Measurements from ENCODE around the gene KAZALD1. TPM values are rescaled to one million over a fixed set of nuclear protein-coding genes. Genes with fewer than 3 reads are reported as not detected.

The KAZALD1 gene
- polyA plus RNA-seq, 1 experiment, result 10.8 TPM

DNA sequence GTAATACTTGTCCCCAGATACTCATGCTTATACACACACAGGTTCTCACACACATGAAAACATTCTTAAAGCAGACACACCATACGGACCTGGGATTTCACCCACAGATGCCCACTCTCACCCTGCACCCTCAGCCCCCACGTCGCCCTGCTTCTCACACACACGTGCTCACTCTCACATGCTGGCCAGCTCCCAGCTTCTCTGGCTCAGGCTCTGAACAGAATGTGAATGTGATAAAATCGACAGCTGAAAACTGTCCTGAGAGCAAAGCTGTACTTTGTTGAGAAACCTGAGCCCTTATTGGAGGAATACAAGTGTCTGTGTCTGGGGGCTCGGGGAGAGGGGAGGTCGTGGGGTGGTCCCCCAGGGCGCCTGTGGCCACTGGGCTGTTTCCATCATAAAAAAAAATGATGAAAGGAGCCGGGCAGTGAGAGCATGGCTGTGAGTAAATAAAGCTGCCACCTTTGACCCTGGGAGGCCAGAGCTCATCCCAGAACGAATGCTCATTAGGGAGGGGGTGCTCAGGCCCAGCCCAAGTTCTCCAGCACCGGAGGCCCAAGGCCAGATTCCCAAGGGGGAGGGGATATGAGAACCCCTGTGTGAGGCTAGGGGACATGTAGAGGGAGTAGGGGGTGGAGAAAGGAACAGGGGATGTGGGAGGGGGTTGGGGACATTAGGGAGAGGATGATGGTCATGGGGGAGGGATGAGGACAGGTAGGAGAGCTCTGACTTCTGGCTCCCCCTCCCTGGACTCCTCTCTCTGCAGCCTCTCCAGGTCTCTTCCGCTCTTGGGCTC is 51.2 kb downstream of the KAZALD1 start:
- no peak for DNase-seq (ENCODE audit: low read depth, low spot score)
- Histone ChIP-seq H3K9me3 (ENCODE audit: control insufficient read depth, insufficient read depth, low read length) (no peaks in the 10 kb centered on the region), H3K27ac (ENCODE audit: low read depth, low read length) (no peak overlapping the region), H3K4me3 (ENCODE audit: low read depth, low read length) (no peak overlapping the region), H3K27me3 (ENCODE audit: control insufficient read depth, insufficient read depth, low read length) (peaks cover 61% of the 10 kb centered on the region)
- CTCF ChIA-PET, result interaction anchor here (1.2 kb wide), 1 partner anchor 16 kb away, joined by 3 read pairs; no protein-coding TSS in a partner anchor
- TF ChIP-seq CTCF (IDR thresholded peaks at IDR 0.05; ENCODE audit: low read depth, low read length), result no peak
- POLR2A ChIA-PET, result no interaction called here

DNA sequence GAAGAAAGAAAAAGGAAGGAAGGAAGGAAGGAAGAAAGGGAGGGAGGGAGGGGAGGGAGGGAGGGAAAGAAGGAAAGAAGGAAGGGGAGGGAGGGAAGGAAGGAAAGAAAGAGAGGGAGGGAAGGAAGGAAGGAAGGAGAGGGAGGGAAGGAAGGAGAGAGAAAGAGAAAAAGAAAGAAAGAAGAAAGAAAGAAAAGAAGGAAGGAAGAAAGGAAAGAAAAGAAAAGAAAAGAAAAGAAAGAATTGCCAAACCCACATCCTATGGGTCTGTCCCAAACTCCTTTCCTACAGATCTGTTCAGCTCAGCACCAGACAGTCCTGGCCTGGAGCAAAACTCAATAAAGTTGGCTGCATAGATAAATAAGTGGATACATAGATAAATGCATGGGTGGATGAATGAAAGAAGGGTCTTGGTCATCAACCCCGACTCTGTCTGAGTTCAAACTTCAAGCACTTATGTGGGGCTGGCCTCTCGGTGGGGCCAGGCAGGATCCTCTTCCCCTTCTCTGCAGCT is 52.2 kb downstream of the KAZALD1 start:
- no peak for TF ChIP-seq CTCF (IDR thresholded peaks at IDR 0.05; ENCODE audit: low read depth, low read length)
- no peaks in the 10 kb centered on the region for H3K9me3 ChIP-seq (ENCODE audit: control insufficient read depth, insufficient read depth, low read length)
- no peak overlapping the region for H3K27ac ChIP-seq (ENCODE audit: low read depth, low read length)
- CTCF ChIA-PET, result interaction anchor here (1.2 kb wide), 1 partner anchor 17 kb away, joined by 3 read pairs; no protein-coding TSS in a partner anchor
- peaks cover 58% of the 10 kb centered on the region for H3K27me3 ChIP-seq (ENCODE audit: control insufficient read depth, insufficient read depth, low read length)
- H3K4me3 ChIP-seq (ENCODE audit: low read depth, low read length), result no peak overlapping the region
- POLR2A ChIA-PET, result no interaction called here
- no peak for DNase-seq (ENCODE audit: low read depth, low spot score)

GRCh38 chr10:101114646-101115045 is 52.9 kb downstream of the KAZALD1 start:
- no peaks in the 10 kb centered on the region for H3K9me3 ChIP-seq (ENCODE audit: control insufficient read depth, insufficient read depth, low read length)
- peaks cover 62% of the 10 kb centered on the region for H3K27me3 ChIP-seq (ENCODE audit: control insufficient read depth, insufficient read depth, low read length)
- no peak overlapping the region for H3K27ac ChIP-seq (ENCODE audit: low read depth, low read length)
- H3K4me3 ChIP-seq (ENCODE audit: low read depth, low read length), result no peak overlapping the region
- ChIA-PET CTCF (no interaction called here), POLR2A (interaction anchor here (0.6 kb wide), 1 partner anchor 65 kb away, joined by 3 read pairs; no protein-coding TSS in a partner anchor)
- TF ChIP-seq CTCF (IDR thresholded peaks at IDR 0.05; ENCODE audit: low read depth, low read length), result no peak
- no peak for DNase-seq (ENCODE audit: low read depth, low spot score)

Other genes with a start within 250 kb of the KAZALD1 start
- 15.0 and 19.0 TPM in 2 replicates for gene SLF2, start 149.0 kb upstream of the KAZALD1 start, polyA plus RNA-seq (2011; rRNA removed)
- 10.5 and 14.4 TPM in 2 replicates for gene SEMA4G, start 92.5 kb upstream of the KAZALD1 start, polyA plus RNA-seq (2011; rRNA removed)
- 72.3 and 88.0 TPM in 2 replicates for gene MRPL43, start 74.5 kb upstream of the KAZALD1 start, polyA plus RNA-seq (2011; rRNA removed)
- gene TWNK, start 74.4 kb upstream of the KAZALD1 start, polyA plus RNA-seq (2011; rRNA removed), result 4.3 and 6.9 TPM in 2 replicates
- 33.3 and 54.3 TPM in 2 replicates for gene LZTS2, start 62.2 kb upstream of the KAZALD1 start, polyA plus RNA-seq (2011; rRNA removed)
- 0.27 and 0.60 TPM in 2 replicates for gene PDZD7, start 30.9 kb upstream of the KAZALD1 start, polyA plus RNA-seq (2011; rRNA removed)
- 77.8 and 87.0 TPM in 2 replicates for gene SFXN3, start 30.8 kb upstream of the KAZALD1 start, polyA plus RNA-seq (2011; rRNA removed)
- gene TLX1, start 69.3 kb downstream of the KAZALD1 start, polyA plus RNA-seq (2011; rRNA removed), result not detected in 2 replicates
- gene LBX1, start 167.5 kb downstream of the KAZALD1 start, polyA plus RNA-seq (2011; rRNA removed), result not detected in 2 replicates